GM21381 (cell line): Measurements from ENCODE around the gene CADM4.
A peak's percentile ranks its signal among the peaks of the same experiment; 100 is the strongest.
"Not testable (repeated sequence)": the region's sequence is repeated elsewhere in the genome, so short reads cannot be mapped to it uniquely, and the experiment has no call there.

ENCODE experiments used
- ATAC-seq: cut with Tn5 transposase; IDR thresholded peaks from one replicate; pipeline ENCODE4 v1.9.1; 2021; ENCODE audit warnings: mild to moderate bottlenecking, moderate library complexity; ENCODE audit not compliant: unreplicated experiment

The CADM4 gene

GRCh38 chr19:43610493-43610892 lies 29.2 kb downstream of the CADM4 start:
- no peak for ATAC-seq

GRCh38 chr19:43609872-43610271 lies 29.8 kb downstream of the CADM4 start:
- no peak for ATAC-seq

- no peak for ATAC-seq
These were observed 32.1 kb downstream of the CADM4 start for GRCh38 chr19:43607238-43608205.

GRCh38 chr19:43606569-43607229 lies 33.0 kb downstream of the CADM4 start:
- no peak for ATAC-seq

- ATAC-seq: no peak
These were observed 33.6 kb downstream of the CADM4 start for GRCh38 chr19:43605875-43606568.

GRCh38 chr19:43600326-43600725 lies 39.3 kb downstream of the CADM4 start:
- ATAC-seq: not testable (repeated sequence)

- ATAC-seq: no peak
These were observed 39.9 kb downstream of the CADM4 start for GRCh38 chr19:43599635-43600295.

- no peak for ATAC-seq
These were observed 41.0 kb downstream of the CADM4 start for GRCh38 chr19:43598445-43599240.

GRCh38 chr19:43597876-43598275 lies 41.8 kb downstream of the CADM4 start:
- ATAC-seq: no peak

GRCh38 chr19:43596842-43597461 lies 42.7 kb downstream of the CADM4 start:
- no peak for ATAC-seq

GRCh38 chr19:43595999-43596841 lies 43.4 kb downstream of the CADM4 start, which contains the start of the genes IRGQ and ZNF576:
Gene IRGQ (minus strand): TSS chr19:43596134. CDS start chr19:43595338, 796 bp downstream.
Gene ZNF576 (plus strand): TSS chr19:43596595. CDS start chr19:43597109, 514 bp downstream.
- peak; percentile 78 for ATAC-seq

GRCh38 chr19:43595605-43595998 lies 44.0 kb downstream of the CADM4 start:
- ATAC-seq: no peak

- no peak for ATAC-seq
These were observed 44.7 kb downstream of the CADM4 start for GRCh38 chr19:43594710-43595604.

- no peak for ATAC-seq
These were observed 45.5 kb downstream of the CADM4 start for GRCh38 chr19:43594081-43594697.

- no peak for ATAC-seq
These were observed 46.8 kb downstream of the CADM4 start for GRCh38 chr19:43592800-43593350.

GRCh38 chr19:43591904-43592772 lies 47.5 kb downstream of the CADM4 start:
- ATAC-seq: no peak
